AG09319 (cell line): ENCODE data around the gene MRM1.

ENCODE experiments used
- DNase-seq: peaks from one replicate; pipeline ENCODE4 v3.0.0-alpha.2; 2010; ENCODE audit warnings: low read depth; ENCODE audit errors: extremely low read depth
- TF ChIP-seq, protein P1 (sequence below): IDR thresholded peaks from 2 replicates; pipeline ENCODE4 v1.5.1; 2011; ENCODE audit warnings: low read depth, mild to moderate bottlenecking, inconsistent platforms, low read length, moderate library complexity

Gene MRM1

DNA sequence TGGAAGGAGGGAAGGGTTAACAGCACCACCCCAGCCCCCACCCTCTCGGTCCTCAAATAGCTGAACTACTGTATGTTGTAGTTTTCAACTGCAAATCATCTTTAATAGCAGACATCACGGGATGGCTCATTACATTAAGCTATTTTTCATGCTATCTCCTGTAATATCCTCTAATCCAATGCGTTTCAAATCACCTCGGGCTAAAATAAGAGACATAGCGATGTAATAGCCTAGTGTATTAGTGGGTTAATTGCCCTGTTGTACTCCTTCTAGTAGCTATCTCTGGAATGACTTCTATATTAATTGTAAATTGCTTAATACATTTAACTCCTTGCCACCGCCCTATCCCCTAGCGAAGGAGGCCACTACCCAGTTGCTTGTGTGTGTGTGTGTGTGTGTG lies 54.3 kb downstream of the MRM1 start:
- no peak for DNase-seq
- TF ChIP-seq, protein P1, sequence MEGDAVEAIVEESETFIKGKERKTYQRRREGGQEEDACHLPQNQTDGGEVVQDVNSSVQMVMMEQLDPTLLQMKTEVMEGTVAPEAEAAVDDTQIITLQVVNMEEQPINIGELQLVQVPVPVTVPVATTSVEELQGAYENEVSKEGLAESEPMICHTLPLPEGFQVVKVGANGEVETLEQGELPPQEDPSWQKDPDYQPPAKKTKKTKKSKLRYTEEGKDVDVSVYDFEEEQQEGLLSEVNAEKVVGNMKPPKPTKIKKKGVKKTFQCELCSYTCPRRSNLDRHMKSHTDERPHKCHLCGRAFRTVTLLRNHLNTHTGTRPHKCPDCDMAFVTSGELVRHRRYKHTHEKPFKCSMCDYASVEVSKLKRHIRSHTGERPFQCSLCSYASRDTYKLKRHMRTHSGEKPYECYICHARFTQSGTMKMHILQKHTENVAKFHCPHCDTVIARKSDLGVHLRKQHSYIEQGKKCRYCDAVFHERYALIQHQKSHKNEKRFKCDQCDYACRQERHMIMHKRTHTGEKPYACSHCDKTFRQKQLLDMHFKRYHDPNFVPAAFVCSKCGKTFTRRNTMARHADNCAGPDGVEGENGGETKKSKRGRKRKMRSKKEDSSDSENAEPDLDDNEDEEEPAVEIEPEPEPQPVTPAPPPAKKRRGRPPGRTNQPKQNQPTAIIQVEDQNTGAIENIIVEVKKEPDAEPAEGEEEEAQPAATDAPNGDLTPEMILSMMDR, result no peak

DNA sequence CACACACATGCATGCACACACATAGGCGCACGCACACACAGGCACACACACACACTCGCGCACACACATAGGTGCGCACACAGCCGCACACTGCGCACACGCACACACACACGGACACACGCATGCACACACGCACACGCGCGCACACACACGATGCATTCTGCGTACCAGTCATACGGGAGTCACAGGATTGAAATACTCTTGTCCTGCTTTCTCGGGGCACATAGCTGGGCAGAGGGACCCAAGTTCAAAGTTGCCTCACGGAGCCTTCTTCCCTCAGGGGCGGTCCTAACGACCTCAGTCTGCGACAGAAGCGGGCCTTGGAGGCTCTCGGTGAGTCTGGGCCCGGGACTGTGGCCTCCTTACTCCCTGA lies 56.0 kb downstream of the MRM1 start:
- DNase-seq, result no peak
- TF ChIP-seq, protein P1, result no peak

DNA sequence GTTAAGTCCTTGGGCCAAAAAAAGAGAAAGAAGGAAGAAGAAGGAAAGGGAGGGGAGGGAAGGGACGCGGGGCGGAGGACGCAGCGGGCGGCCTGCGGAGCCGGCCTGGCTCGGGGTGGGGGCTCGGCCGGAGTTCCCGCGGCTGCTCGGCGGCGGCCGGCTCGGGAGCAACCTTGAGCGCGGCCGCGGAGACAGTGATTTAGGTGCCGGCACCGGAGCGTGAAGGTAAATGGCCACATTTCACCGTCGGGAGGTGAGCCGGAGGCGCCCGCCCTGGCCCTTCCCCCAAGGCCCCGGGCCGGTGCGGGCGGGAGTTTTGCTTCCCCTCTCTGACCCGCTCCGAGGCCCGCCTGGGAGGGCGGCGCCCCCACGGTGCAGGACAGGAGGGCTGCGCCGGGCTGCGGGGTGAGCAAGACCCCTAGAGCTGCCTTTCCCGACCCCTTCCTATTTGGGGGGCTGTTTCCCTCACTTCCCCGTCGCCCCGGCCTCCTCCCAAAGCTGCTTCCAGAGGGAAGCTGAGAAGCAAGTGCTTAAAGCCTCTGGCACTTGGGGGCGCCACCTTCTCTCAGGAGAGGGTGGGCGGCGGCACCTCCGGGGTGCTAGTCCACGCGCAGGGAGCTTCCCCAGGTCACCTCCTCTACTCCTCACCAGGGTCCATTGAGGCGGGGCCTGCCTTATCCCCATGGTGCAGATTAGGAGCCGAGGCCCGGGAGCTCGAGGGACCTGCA lies 56.5 kb downstream of the MRM1 start:
- no peak for DNase-seq
- TF ChIP-seq, protein P1, result peak; percentile 15
